H1 (cell line): ENCODE data around the gene EDC3. TPM values are rescaled to one million over a fixed set of nuclear protein-coding genes. Genes with fewer than 3 reads are reported as not detected.

Experiments
- HDAC2 ChIP-seq, 2 experiments: fragments of 300-600 bp in 1 of 2; sonication (generic) in 1 of 2; IDR thresholded peaks; 2 replicates each; pipeline ENCODE4 v1.6.1; 2011 to 2012; ENCODE audit warnings: low read depth in 2 of 2, low read length in 2 of 2, mild to moderate bottlenecking in 2 of 2, moderate library complexity in 2 of 2, borderline replicate concordance in 1 of 2, inconsistent platforms in 1 of 2
- RBBP5 ChIP-seq: IDR thresholded peaks from 2 replicates; pipeline ENCODE4 v1.7.1; 2012; ENCODE audit warnings: low read depth, mild to moderate bottlenecking, inconsistent platforms, low read length, moderate library complexity, borderline replicate concordance
- polyA plus RNA-seq, 7 experiments: library from polyadenylated mRNA; depleted of rRNA in 3 of 7; stranded (reverse) in 5 of 7; unstranded in 2 of 7; fragments of >200 nt in 5 of 7; fragments of 200-250 nt in 2 of 7; gene quantifications; 1 replicate in 5 of 7; 2 replicates in 1 of 7; 4 replicates in 1 of 7; pipeline versions ENCODE4 v1.2.1 to v1.2.3, GENCODE V29; 2011 to 2013; ENCODE audit warnings: missing spikeins in 2 of 7, mixed read lengths in 2 of 7
- total RNA-seq: library from RNA; stranded (reverse); fragmentation: NEBNext Ultra II Directional; extraction: Animal tissue kit (Norgen Biotek cat#: 25700); gene quantifications from 2 replicates; pipeline ENCODE4 v1.2.1, GENCODE V29; 2021
- TF ChIP-seq, protein P1 (sequence below): fragments of 300-600 bp; sonication (generic); IDR thresholded peaks from 2 replicates; pipeline ENCODE4 v1.7.1; 2012; ENCODE audit warnings: low read length, moderate library complexity, mild to moderate bottlenecking, inconsistent platforms; ENCODE audit not compliant: insufficient replicate concordance
- TF ChIP-seq, protein P2 (sequence below): IDR thresholded peaks from 2 replicates; pipeline ENCODE4 v1.6.1; 2012; ENCODE audit warnings: inconsistent platforms
- TF ChIP-seq, protein P3 (sequence below): IDR thresholded peaks from 2 replicates; pipeline ENCODE4 v1.6.1; 2011; ENCODE audit warnings: low read length, improper control_type of control experiment

The EDC3 gene
- total and polyA plus RNA-seq, 2 of the 8 experiments (the other 6 are each of a cell fraction or from before 2014, with no cell fraction given): 45.0 to 50.8 TPM

DNA sequence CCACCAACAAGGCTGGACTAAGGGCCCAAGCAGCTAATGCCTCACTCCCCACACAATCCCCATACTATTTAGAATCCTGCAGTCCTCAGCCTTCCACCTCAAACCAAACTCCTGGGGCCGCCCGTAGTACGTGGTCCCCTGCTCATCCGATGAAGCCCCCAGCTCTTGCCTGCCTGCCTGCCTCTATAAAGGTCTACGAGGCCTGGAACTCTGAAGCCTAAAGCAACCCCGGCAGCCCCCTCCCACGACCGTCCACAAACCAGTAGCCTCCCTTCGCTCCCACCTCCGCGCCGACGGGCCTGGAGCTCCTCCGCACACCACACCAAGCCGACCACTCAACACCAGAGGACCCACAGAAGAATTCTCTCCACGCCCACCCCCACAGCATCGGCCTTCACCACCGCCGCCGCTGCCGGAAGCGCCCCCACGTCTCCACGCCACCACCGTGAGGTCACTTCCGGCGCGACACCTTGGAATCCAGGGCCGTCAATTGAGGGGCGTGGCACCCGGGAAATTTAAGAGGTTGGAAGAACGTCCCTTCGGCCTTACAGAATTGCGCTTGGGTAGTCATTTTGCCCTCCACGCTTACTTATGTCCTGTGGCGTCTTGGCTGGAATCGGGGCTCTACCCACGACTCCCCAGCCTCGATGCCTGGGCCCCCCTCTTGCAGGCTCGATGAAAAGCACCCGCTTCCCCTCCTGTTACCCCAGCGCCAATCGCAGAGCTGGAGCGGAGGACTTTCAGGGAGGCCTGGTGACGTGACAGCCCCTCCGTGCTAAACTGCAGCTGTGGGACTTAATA, at the start of gene EDC3 (continued):
- TF ChIP-seq, protein P1, sequence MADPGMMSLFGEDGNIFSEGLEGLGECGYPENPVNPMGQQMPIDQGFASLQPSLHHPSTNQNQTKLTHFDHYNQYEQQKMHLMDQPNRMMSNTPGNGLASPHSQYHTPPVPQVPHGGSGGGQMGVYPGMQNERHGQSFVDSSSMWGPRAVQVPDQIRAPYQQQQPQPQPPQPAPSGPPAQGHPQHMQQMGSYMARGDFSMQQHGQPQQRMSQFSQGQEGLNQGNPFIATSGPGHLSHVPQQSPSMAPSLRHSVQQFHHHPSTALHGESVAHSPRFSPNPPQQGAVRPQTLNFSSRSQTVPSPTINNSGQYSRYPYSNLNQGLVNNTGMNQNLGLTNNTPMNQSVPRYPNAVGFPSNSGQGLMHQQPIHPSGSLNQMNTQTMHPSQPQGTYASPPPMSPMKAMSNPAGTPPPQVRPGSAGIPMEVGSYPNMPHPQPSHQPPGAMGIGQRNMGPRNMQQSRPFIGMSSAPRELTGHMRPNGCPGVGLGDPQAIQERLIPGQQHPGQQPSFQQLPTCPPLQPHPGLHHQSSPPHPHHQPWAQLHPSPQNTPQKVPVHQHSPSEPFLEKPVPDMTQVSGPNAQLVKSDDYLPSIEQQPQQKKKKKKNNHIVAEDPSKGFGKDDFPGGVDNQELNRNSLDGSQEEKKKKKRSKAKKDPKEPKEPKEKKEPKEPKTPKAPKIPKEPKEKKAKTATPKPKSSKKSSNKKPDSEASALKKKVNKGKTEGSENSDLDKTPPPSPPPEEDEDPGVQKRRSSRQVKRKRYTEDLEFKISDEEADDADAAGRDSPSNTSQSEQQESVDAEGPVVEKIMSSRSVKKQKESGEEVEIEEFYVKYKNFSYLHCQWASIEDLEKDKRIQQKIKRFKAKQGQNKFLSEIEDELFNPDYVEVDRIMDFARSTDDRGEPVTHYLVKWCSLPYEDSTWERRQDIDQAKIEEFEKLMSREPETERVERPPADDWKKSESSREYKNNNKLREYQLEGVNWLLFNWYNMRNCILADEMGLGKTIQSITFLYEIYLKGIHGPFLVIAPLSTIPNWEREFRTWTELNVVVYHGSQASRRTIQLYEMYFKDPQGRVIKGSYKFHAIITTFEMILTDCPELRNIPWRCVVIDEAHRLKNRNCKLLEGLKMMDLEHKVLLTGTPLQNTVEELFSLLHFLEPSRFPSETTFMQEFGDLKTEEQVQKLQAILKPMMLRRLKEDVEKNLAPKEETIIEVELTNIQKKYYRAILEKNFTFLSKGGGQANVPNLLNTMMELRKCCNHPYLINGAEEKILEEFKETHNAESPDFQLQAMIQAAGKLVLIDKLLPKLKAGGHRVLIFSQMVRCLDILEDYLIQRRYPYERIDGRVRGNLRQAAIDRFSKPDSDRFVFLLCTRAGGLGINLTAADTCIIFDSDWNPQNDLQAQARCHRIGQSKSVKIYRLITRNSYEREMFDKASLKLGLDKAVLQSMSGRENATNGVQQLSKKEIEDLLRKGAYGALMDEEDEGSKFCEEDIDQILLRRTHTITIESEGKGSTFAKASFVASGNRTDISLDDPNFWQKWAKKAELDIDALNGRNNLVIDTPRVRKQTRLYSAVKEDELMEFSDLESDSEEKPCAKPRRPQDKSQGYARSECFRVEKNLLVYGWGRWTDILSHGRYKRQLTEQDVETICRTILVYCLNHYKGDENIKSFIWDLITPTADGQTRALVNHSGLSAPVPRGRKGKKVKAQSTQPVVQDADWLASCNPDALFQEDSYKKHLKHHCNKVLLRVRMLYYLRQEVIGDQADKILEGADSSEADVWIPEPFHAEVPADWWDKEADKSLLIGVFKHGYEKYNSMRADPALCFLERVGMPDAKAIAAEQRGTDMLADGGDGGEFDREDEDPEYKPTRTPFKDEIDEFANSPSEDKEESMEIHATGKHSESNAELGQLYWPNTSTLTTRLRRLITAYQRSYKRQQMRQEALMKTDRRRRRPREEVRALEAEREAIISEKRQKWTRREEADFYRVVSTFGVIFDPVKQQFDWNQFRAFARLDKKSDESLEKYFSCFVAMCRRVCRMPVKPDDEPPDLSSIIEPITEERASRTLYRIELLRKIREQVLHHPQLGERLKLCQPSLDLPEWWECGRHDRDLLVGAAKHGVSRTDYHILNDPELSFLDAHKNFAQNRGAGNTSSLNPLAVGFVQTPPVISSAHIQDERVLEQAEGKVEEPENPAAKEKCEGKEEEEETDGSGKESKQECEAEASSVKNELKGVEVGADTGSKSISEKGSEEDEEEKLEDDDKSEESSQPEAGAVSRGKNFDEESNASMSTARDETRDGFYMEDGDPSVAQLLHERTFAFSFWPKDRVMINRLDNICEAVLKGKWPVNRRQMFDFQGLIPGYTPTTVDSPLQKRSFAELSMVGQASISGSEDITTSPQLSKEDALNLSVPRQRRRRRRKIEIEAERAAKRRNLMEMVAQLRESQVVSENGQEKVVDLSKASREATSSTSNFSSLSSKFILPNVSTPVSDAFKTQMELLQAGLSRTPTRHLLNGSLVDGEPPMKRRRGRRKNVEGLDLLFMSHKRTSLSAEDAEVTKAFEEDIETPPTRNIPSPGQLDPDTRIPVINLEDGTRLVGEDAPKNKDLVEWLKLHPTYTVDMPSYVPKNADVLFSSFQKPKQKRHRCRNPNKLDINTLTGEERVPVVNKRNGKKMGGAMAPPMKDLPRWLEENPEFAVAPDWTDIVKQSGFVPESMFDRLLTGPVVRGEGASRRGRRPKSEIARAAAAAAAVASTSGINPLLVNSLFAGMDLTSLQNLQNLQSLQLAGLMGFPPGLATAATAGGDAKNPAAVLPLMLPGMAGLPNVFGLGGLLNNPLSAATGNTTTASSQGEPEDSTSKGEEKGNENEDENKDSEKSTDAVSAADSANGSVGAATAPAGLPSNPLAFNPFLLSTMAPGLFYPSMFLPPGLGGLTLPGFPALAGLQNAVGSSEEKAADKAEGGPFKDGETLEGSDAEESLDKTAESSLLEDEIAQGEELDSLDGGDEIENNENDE: no peak
- TF ChIP-seq, protein P2, sequence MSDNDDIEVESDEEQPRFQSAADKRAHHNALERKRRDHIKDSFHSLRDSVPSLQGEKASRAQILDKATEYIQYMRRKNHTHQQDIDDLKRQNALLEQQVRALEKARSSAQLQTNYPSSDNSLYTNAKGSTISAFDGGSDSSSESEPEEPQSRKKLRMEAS: peak; percentile 56; the same call in 1 of the 2 replicates
- TF ChIP-seq, protein P3, sequence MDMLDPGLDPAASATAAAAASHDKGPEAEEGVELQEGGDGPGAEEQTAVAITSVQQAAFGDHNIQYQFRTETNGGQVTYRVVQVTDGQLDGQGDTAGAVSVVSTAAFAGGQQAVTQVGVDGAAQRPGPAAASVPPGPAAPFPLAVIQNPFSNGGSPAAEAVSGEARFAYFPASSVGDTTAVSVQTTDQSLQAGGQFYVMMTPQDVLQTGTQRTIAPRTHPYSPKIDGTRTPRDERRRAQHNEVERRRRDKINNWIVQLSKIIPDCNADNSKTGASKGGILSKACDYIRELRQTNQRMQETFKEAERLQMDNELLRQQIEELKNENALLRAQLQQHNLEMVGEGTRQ: no peak
- TF ChIP-seq RBBP5: peak; percentile 54; the same call in 1 of the 2 replicates
- TF ChIP-seq HDAC2 (IDR thresholded peaks at IDR 0.05; ENCODE audit: borderline replicate concordance in 1 of 2, low read depth in 2 of 2, low read length in 2 of 2): peak; percentile 52 to 91; a peak in 2 of 4 replicates
